ENCODE data around the gene TGM2. TPM values are rescaled to one million over a fixed set of nuclear protein-coding genes. Genes with fewer than 3 reads are reported as not detected.
A peak's percentile ranks its signal among the peaks of the same experiment; 100 is the strongest.

TGM2 gene
- total and polyA plus RNA-seq, 12 donors: 146 to 993 (median 463) TPM

DNA sequence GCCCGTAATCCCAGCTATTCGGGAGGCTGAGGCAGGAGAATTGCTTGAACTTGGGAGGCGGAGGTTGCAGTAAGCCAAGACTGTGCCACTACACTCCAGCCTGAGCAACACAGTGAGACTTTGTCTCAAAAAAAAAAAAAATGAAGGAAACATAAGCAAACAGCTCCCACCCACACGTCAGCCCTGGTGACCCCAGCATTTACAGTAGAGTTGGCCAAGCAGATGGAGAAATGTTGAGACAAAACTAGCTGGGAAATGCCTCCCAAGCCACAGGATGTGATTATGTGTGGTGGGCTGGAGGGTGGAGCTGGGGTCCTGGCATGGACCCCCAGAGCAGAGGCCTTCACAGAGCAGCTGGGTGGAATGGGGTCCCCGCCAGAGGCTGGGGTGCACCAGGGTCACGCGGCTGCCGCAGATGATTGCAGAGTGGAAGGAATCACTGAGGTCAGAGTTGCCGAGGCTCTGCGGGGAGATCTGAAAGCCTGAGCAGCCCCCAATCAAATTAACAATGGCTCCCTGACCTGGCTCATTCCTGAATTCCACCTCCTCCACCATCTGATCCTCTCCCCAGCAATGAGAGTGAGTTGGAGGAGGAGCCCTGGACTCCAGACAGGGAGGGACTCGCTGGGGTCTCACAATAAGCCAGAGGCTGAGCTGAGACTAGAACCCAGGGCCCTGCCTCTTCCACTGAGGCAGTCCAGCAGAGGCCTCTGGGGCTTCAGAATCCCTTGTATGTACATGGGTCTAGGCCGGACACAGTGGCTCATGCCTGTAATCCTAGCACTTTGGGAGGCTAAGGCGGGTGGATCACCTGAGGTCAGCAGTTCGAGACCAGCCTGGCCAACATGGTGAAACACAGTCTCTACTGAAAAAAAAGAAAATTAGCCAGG lies 34.7 kb upstream of the TGM2 start:
- 83 to 86% methylated on average over 14 of the region's 14 CpGs for WGBS, 2 donors
- Histone ChIP-seq H3K9me3 (no peaks in the 10 kb centered on the region), H3K36me3 (no peaks in the 10 kb centered on the region), H3K27me3 (no peaks in the 10 kb centered on the region), H3K27ac (no peak overlapping the region), H3K4me3 (no peak overlapping the region), H3K4me1 (peaks cover 0 to 53% (median 8%) of the 10 kb centered on the region in 9 donors)
- intact Hi-C loops (cut with DNase I): no loop called here
- TF ChIP-seq, protein P1, sequence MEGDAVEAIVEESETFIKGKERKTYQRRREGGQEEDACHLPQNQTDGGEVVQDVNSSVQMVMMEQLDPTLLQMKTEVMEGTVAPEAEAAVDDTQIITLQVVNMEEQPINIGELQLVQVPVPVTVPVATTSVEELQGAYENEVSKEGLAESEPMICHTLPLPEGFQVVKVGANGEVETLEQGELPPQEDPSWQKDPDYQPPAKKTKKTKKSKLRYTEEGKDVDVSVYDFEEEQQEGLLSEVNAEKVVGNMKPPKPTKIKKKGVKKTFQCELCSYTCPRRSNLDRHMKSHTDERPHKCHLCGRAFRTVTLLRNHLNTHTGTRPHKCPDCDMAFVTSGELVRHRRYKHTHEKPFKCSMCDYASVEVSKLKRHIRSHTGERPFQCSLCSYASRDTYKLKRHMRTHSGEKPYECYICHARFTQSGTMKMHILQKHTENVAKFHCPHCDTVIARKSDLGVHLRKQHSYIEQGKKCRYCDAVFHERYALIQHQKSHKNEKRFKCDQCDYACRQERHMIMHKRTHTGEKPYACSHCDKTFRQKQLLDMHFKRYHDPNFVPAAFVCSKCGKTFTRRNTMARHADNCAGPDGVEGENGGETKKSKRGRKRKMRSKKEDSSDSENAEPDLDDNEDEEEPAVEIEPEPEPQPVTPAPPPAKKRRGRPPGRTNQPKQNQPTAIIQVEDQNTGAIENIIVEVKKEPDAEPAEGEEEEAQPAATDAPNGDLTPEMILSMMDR (IDR thresholded peaks at IDR 0.05): no peak
- no peak for DNase-seq
- peak in 1 of 8 donors; percentile 9 for ATAC-seq

DNA sequence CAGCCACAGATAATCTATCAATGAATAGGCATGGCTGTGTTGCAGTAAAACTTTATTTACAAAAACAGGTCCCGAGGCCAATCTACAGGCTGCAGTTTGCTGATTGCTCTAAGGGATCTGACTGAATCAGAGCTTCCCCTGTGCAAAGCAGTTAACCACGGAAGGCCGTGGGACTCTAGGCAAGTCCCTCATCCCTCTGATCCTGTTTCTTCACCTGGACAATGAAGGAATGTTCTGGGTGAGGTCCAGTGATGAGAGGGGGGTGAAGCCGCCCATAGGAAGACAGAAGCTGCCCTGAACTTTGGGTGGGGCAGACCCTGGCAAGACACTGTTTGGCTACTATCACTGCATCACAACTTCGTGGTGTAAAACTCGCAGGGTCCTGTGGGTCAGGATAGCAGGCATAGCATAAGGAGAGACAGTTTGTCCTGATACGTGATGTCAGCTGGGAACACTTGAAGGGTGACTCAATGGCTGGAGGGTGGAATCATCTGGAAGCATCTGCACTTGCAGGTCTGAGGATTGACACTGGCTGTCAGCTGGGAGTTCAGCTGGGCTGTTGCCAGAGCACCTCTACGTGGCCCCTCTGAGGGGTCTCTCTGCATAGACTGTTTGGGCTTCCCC lies 33.3 kb upstream of the TGM2 start:
- WGBS, 2 donors: 84 to 86% methylated on average over 8 of the region's 8 CpGs
- peaks cover 0 to 55% (median 8%) of the 10 kb centered on the region in 9 donors for H3K4me1 ChIP-seq
- intact Hi-C loops (cut with DNase I): no loop called here
- TF ChIP-seq, protein P1 (IDR thresholded peaks at IDR 0.05): no peak
- H3K4me3 ChIP-seq: no peak overlapping the region
- DNase-seq (no peak), ATAC-seq (no peak)
- H3K36me3 ChIP-seq: no peaks in the 10 kb centered on the region
- H3K27me3 ChIP-seq: no peaks in the 10 kb centered on the region
- no peaks in the 10 kb centered on the region for H3K9me3 ChIP-seq
- no peak overlapping the region for H3K27ac ChIP-seq

DNA sequence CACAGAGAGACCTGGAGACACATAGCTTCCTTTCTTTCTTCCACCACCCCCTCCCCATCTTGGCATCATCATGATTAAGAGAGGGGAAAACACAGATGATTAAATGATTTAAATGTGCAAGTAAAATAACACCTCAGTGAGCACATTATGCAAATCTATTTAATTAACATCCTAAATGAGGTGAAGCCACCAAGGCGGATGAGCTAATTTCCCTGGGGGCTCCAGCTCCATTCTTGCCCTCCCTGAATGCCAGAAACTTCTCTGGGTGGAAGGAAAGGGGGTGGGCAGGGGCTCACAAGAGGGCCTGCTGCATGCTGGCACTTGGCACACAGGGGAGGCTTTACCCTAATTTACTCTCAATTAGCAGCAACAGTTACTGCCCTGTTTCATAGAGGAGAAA lies 32.5 kb upstream of the TGM2 start:
- Histone ChIP-seq H3K4me1 (peaks cover 0 to 55% (median 8%) of the 10 kb centered on the region in 9 donors), H3K4me3 (no peak overlapping the region), H3K27me3 (no peaks in the 10 kb centered on the region), H3K9me3 (no peaks in the 10 kb centered on the region), H3K36me3 (no peaks in the 10 kb centered on the region), H3K27ac (peak overlapping the region in 1 of 10 donors; percentile 80)
- DNase-seq (no peak), ATAC-seq (no peak)
- intact Hi-C loops (cut with DNase I): no loop called here
- TF ChIP-seq, protein P1 (IDR thresholded peaks at IDR 0.05): no peak
- 92 to 96% methylated on average over 1 of the region's 1 CpG for WGBS, 2 donors

DNA sequence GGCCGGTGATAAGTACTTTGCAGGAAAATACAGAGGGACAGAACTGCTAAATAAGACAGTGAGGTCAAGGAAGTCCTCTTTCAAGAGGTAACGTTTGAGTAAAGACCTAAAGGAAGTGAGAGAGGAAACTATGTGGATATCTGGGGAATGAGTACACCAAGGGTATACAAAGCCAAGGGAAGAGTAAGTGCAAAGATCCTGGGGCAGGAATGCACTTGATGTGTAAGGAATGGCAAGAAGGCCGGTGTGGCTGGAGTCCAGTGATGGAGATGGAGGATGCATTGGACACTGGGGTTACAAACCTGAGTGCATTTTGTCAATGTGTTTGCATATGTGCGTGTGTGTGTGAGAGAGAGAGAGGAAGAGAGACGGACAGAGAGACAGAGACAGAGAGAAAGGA lies 32.1 kb upstream of the TGM2 start:
- Histone ChIP-seq H3K36me3 (no peaks in the 10 kb centered on the region), H3K27ac (peak overlapping the region in 4 of 10 donors; percentile 2 to 80 (median 46)), H3K27me3 (no peaks in the 10 kb centered on the region), H3K4me1 (peaks cover 0 to 55% (median 8%) of the 10 kb centered on the region in 9 donors), H3K9me3 (no peaks in the 10 kb centered on the region), H3K4me3 (no peak overlapping the region)
- intact Hi-C loops (cut with DNase I): no loop called here
- ATAC-seq (no peak), DNase-seq (no peak)
- TF ChIP-seq, protein P1 (IDR thresholded peaks at IDR 0.05): no peak
- WGBS, 2 donors: 83 to 90% methylated on average over 5 of the region's 5 CpGs
